Measurements from ENCODE around the gene SPANXN3. TPM values are rescaled to one million over a fixed set of nuclear protein-coding genes. Genes with fewer than 3 reads are reported as not detected.
"Not testable (repeated sequence)": the region's sequence is repeated elsewhere in the genome, so short reads cannot be mapped to it uniquely, and the experiment has no call there.

The SPANXN3 gene, protein sequence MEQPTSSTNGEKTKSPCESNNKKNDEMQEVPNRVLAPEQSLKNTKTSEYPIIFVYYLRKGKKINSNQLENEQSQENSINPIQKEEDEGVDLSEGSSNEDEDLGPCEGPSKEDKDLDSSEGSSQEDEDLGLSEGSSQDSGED
- total RNA-seq: not detected in 2 replicates

DNA sequence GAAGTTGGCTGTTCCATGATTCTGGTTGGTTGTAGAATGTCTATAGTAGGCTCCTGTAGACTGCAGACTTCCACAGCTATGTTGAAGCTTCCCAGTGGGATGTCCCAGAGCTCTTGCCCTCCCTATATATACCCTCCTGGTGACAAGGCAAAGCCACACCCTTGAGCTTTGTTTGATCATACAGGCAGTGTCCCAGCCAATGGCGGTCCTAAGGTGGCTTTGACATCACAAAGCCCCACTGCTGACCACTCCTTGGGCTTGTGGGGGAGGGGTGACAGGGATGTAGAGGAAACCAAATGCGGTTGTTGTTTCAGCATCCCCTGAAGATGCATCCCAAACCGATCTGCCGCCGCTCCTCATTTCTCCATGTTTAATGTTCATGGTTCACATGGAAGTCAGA lies at the start of gene SPANXN3:
TSS of gene SPANXN3 (minus strand) at position 101 of the 400 bp plus-strand sequence. CDS start at position 17, 84 bp downstream.
- not testable (repeated sequence) for DNase-seq (ENCODE audit: low read depth in 2 of 2)

DNA sequence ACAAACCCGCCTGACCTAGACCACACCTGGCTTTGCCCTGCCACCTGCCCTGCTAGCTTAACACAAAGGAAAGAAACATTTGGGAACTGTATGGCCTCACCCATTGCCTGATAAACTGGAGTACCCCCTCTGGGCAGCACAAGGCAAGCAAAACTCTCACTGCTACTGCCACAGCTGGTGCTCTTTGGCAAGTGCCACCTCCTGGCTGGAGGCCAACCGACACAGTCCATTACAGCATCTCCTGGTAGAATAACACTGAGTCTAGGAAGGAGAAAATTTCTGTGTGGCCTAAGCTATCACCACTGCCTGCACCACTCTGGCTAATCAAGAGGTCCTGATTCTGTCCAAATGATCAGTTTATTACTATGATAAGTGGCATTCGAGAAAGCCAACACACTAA lies 18.9 kb upstream of the SPANXN3 start:
- no peak for DNase-seq (ENCODE audit: low read depth in 2 of 2)

DNA sequence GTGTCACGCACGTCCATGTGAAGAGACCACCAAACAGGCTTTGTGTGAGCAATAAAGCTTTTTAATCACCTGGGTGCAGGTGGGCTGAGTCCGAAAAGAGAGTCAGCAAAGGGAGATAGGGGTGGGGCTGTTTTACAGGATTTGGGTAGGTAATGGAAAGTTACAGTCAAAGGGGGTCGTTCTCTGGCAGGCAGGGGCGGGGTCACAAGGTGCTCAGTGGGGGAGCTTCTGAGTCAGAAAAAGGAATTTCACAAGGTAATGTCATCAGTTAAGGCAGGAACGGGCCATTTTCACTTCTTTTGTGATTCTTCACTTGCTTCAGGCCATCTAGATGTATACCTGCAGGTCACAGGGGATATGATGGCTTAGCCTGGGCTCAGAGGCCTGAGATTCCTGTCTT lies 15.1 kb downstream of the SPANXN3 start:
- DNase-seq (ENCODE audit: low read depth in 2 of 2): not testable (repeated sequence)

DNA sequence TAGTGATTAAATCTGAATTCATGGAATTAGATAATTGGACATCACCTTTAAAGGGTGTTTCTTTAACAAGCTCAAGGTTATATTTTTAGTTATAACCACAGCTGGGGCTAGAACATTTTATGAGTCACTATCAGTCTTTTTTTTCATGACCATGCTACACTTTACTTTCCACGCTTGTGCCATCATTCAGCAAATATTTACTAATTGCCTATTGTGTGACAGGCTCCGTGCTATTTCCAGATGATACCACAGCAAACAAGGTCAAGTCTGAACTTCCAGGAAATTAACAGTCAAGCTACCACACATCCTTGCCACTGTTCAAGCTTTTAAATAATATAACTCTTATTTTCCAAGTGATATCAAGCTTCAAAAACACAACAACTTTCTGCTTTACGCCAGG lies 16.5 kb downstream of the SPANXN3 start:
- DNase-seq (ENCODE audit: low read depth in 2 of 2): no peak

DNA sequence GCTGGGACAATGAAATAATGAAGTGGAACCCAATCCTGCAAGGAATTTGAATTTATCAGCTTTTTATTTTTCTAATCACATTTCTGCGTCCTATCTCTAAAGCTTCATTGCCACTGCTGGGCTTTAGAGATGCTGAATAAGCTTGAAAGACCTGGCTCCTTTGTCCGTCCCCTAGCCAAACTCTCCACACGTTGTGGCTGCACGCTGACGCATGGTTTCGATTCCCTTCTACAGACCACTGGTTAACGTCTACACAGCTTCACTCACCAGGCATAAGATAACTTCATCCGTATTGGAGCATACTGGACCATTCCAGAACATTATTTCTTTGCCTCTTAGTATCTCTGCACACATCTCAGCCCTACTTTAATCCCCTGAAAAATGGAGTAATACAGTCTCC lies 31.2 kb downstream of the SPANXN3 start:
- DNase-seq (ENCODE audit: low read depth in 2 of 2): no peak

DNA sequence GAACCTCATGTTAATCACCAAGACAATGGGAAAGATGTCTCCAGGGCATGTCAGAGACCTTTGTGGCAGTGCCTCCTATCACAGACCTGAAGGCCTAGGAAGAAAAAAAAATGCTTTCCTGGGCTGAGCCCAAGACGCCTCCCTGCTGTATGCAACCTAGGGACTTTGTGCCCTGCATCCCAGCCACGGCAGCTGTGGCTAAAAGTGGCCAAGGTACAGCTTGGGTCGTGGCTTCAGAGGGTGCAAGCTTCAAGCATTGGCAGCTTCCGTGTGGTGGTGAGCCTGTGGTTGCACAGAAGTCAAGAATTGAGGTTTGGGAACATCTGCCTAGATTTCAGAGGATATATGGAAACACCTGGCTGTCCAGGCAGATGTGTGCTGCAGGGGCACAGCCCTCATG lies 40.5 kb downstream of the SPANXN3 start:
- no peak for DNase-seq (ENCODE audit: low read depth in 2 of 2)

DNA sequence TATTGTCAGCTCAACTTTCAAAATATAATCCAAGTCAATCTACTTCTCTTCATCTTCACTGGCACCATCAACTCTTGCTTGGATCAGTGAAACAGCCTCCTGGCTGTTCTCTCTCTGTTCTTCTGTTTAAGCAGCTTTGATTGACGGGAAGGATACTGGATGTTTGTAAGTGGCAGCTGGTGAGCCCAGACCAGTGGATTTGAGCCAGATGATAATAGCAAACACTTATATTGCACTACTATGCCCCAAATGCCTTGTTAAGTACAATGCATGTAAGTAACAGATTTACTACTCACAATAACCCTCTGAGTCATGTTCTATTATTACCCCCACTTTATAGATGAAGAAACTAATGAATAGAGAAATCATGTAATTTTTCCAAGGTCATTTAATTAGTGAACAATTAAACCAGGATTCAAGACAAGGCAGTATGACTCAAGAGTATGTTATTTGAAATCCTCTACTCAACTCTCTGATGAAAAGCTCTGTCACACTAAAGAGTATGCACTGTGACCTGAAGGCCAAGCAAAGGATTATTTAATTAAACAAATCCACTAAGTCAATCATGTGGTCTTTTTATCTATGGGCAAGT lies 44.8 kb downstream of the SPANXN3 start:
- DNase-seq (ENCODE audit: low read depth in 2 of 2): no peak

DNA sequence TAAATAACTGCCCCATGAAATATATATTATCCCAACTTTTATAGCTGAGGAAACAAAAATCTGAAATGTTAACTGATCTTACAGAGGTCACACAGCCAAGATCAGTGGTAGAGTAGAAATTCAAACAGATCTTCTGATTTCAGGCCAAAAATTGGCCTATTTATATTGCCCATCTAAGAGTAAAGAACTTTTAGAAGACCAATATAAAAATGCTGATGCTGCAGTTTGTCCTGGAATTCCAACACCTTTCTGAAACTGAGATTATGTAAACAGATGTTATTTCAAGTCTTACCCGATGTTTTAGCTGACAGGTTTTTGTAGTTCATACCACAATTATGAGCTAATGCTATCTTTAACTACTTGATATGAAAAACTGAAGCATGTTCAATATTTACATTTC lies 51.1 kb downstream of the SPANXN3 start:
- no peak for DNase-seq (ENCODE audit: low read depth in 2 of 2)

DNA sequence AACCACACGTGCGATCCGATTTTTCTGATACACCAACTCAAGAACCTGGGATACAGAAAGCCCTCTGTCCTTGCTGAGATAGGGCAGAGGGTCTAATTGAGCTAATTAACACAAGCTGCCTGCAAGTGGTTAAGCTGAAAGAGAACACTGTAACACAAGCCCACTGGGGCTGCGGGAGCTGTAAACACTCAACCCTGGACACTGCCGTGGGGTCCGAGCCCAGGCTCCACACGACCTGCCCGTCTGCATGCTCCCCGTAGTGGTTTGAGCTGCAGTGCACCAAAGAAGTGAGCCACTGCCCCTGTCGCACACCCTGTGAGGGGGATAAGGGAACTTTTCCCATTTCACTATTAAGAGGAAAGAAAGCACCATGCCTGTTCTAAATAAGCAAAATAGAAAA lies 54.6 kb downstream of the SPANXN3 start:
- DNase-seq (ENCODE audit: low read depth in 2 of 2): no peak

DNA sequence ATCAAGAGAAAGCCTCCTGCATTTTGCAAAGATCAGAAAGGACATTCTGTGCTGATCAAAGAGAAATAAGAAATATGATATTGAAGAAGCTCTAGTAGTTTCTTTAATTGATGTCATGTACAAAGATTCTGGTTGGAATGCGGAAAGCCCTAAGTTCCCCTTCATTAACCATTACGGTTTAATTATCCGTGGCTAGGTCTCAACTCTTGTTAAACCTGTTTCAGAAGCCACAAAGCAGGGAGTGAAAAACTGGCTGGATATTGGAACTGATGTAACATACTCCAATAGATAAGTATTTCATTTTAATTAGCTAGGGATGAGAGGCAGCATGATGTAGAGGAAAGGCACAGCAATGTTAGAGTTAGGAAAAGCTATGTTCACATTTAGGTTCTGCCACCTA lies 55.7 kb downstream of the SPANXN3 start:
- no peak for DNase-seq (ENCODE audit: low read depth in 2 of 2)

Other genes starting within 250 kb of the SPANXN3 start
- gene SLITRK4, start 118.6 kb upstream of the SPANXN3 start, total RNA-seq: 0.20 and 0.65 TPM in 2 replicates
- gene SPANXN2, start 203.3 kb upstream of the SPANXN3 start, total RNA-seq: not detected in 2 replicates

Data from lung microvascular endothelial cell (primary cell).